Heart left ventricle (tissue), 13 donors: ENCODE measurements around the gene NFIB.

Source experiments
- POLR2A ChIP-seq, 2 donors: fragments of 450-650 bp; IDR thresholded peaks; one replicate each; pipeline ENCODE4 v1.6.1; 2017; ENCODE audit warnings: antibody characterized with exemption in 2 of 2, mild to moderate bottlenecking in 2 of 2, moderate library complexity in 2 of 2
- TF ChIP-seq, protein P1 (sequence below), 12 donors: fragments of 200-600 bp; sonication (generic) in 4 of 12; IDR thresholded peaks; one replicate each; pipeline versions ENCODE4 v1.5.0 to v1.8.0; 2018 to 2022; ENCODE audit warnings: antibody characterized with exemption in 12 of 12, mild to moderate bottlenecking in 5 of 12
- donor health status: ischemic (EF 13 %, LVEDD 7.1; RV severe dilation, severe dysfunction).
- donor health status: DM: no; HTN: yes; CAD: no.
- donor health status: DM: no; HTN: no; CAD: no.
- donor health status: ischemic (EF 25% LVEDD 6.9; RV normal size, moderate dysfunction).
- donor health status: ischemic (EF 25% LVEDD 5.7; RV mildly dilated, moderate dysfunction).
- donor health status: ischemic (EF 35%, LVEDD 5.7; RV mildly dilated, moderate dysfunction).
- donor health status: nonischemic (EF 11% LVEDD 7.7; RV severe dilation, severe dysfunction).
- donor health status: DM: yes; HTN: yes; CAD: no.
- donor health status: PGD.
- donor health status: ischemic (EF 29% LVEDD 5.4; RV normal size, mild dysfunction).
- donor health status: nonischemic (EF 23%, LVEDD 6.1; RV moderate dilation, normal function).

DNA sequence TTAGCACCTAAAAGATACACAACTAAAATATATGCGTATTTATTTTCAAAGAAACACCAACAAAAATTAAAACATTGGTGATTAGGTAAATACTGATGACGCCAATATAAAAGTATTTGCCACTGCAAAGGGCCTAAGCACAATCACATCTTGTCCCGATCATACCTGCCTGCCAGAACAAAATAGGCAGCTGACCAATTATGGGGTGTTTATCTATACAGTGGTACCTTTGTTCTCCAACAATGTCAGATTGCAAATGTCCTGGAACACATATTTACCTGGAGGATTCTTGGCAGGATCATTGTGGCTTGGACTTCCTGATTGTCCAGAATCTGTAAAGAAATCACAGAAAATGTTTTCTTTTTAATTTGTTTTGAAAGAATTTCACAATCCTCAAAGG is 134.5 kb downstream of the NFIB start:
- TF ChIP-seq, protein P1, sequence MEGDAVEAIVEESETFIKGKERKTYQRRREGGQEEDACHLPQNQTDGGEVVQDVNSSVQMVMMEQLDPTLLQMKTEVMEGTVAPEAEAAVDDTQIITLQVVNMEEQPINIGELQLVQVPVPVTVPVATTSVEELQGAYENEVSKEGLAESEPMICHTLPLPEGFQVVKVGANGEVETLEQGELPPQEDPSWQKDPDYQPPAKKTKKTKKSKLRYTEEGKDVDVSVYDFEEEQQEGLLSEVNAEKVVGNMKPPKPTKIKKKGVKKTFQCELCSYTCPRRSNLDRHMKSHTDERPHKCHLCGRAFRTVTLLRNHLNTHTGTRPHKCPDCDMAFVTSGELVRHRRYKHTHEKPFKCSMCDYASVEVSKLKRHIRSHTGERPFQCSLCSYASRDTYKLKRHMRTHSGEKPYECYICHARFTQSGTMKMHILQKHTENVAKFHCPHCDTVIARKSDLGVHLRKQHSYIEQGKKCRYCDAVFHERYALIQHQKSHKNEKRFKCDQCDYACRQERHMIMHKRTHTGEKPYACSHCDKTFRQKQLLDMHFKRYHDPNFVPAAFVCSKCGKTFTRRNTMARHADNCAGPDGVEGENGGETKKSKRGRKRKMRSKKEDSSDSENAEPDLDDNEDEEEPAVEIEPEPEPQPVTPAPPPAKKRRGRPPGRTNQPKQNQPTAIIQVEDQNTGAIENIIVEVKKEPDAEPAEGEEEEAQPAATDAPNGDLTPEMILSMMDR (IDR thresholded peaks at IDR 0.05): no peak
- TF ChIP-seq POLR2A (IDR thresholded peaks at IDR 0.05): no peak
